Measurements from ENCODE around the gene SF3B1. TPM values are rescaled to one million over a fixed set of nuclear protein-coding genes. Genes with fewer than 3 reads are reported as not detected.
"Not testable (repeated sequence)": the region's sequence is repeated elsewhere in the genome, so short reads cannot be mapped to it uniquely, and the experiment has no call there.

The SF3B1 gene
- total RNA-seq, 1 experiment from 2014 or later = 156 TPM

- POLR2A ChIA-PET (ENCODE audit: unreplicated experiment) = no interaction called here
- BruUV-seq (replicated peaks) = no TSS peak
- Histone ChIP-seq H4K20me1 (ENCODE audit: insufficient read depth) (no peaks in the 10 kb centered on the region), H3K4me1 (replicated peaks; ENCODE audit: insufficient read depth) (no peaks in the 10 kb centered on the region; the same call in 1 of the 2 replicates), H3F3A (ENCODE audit: insufficient read depth, low read depth) (no peaks in the 10 kb centered on the region), H2AFZ (no peak overlapping the region), H3K79me2 (ENCODE audit: low read depth) (no peaks in the 10 kb centered on the region), H3K27me3 (ENCODE audit: insufficient read depth, low read depth) (no peaks in the 10 kb centered on the region), H3K4me2 (no peak overlapping the region), H3K9me2 (ENCODE audit: insufficient read depth) (no peaks in the 10 kb centered on the region), H3K9me3 (ENCODE audit: insufficient read depth, low read depth) (no peaks in the 10 kb centered on the region; the same call in 1 of the 2 replicates), H3K4me3 (no peak overlapping the region), H3K27ac (no peak overlapping the region), H3K36me3 (ENCODE audit: low read depth) (no peaks in the 10 kb centered on the region)
- DNase-seq = no peak
- intact Hi-C loops (cut with micrococcal nuclease; ENCODE audit: unreplicated experiment) = no loop called here
- CTCF ChIA-PET = no interaction called here
- no peak for TF ChIP-seq CTCF (conservative IDR thresholded peaks at IDR 0.05)
- no peak for TF ChIP-seq EZH2 (IDR thresholded peaks at IDR 0.05; ENCODE audit: low read depth)
These were observed 85.1 kb downstream of the SF3B1 start for GRCh38 chr2:197349699-197350098.

GRCh38 chr2:197348721-197349360 is 86.0 kb downstream of the SF3B1 start:
- Histone ChIP-seq H3K4me1 (replicated peaks; ENCODE audit: insufficient read depth) (no peaks in the 10 kb centered on the region; the same call in 1 of the 2 replicates), H3K27me3 (ENCODE audit: insufficient read depth, low read depth) (no peaks in the 10 kb centered on the region), H3K4me2 (no peak overlapping the region), H4K20me1 (ENCODE audit: insufficient read depth) (no peaks in the 10 kb centered on the region), H3K4me3 (no peak overlapping the region), H3K36me3 (ENCODE audit: low read depth) (no peaks in the 10 kb centered on the region), H3F3A (ENCODE audit: insufficient read depth, low read depth) (no peaks in the 10 kb centered on the region), H3K9me2 (ENCODE audit: insufficient read depth) (no peaks in the 10 kb centered on the region), H3K79me2 (ENCODE audit: low read depth) (no peaks in the 10 kb centered on the region), H3K27ac (no peak overlapping the region), H2AFZ (no peak overlapping the region), H3K9me3 (ENCODE audit: insufficient read depth, low read depth) (no peaks in the 10 kb centered on the region; the same call in 1 of the 2 replicates)
- ChIA-PET POLR2A (ENCODE audit: unreplicated experiment) (no interaction called here), CTCF (no interaction called here)
- DNase-seq = no peak
- intact Hi-C loops (cut with micrococcal nuclease; ENCODE audit: unreplicated experiment) = no loop called here
- BruUV-seq (replicated peaks) = no TSS peak
- no peak for TF ChIP-seq EZH2 (IDR thresholded peaks at IDR 0.05; ENCODE audit: low read depth)
- no peak for TF ChIP-seq CTCF (conservative IDR thresholded peaks at IDR 0.05)

- no peaks in the 10 kb centered on the region for H3K9me2 ChIP-seq (ENCODE audit: insufficient read depth)
- H2AFZ ChIP-seq = no peak overlapping the region
- BruUV-seq (replicated peaks) = no TSS peak
- no peaks in the 10 kb centered on the region for H3K27me3 ChIP-seq (ENCODE audit: insufficient read depth, low read depth)
- TF ChIP-seq CTCF (conservative IDR thresholded peaks at IDR 0.05) (no peak), EZH2 (IDR thresholded peaks at IDR 0.05; ENCODE audit: low read depth) (no peak)
- H3K36me3 ChIP-seq (ENCODE audit: low read depth) = no peaks in the 10 kb centered on the region
- H3K4me1 ChIP-seq (replicated peaks; ENCODE audit: insufficient read depth) = no peaks in the 10 kb centered on the region; the same call in 1 of the 2 replicates
- no peak overlapping the region for H3K27ac ChIP-seq
- POLR2A ChIA-PET (ENCODE audit: unreplicated experiment) = no interaction called here
- DNase-seq = no peak
- no peaks in the 10 kb centered on the region; the same call in 1 of the 2 replicates for H3K9me3 ChIP-seq (ENCODE audit: insufficient read depth, low read depth)
- H3F3A ChIP-seq (ENCODE audit: insufficient read depth, low read depth) = no peaks in the 10 kb centered on the region
- no peak overlapping the region for H3K4me2 ChIP-seq
- no peaks in the 10 kb centered on the region for H4K20me1 ChIP-seq (ENCODE audit: insufficient read depth)
- no peak overlapping the region for H3K4me3 ChIP-seq
- no peaks in the 10 kb centered on the region for H3K79me2 ChIP-seq (ENCODE audit: low read depth)
- CTCF ChIA-PET = no interaction called here
- intact Hi-C loops (cut with micrococcal nuclease; ENCODE audit: unreplicated experiment) = no loop called here
These were observed 88.9 kb downstream of the SF3B1 start for GRCh38 chr2:197345846-197346370.

- BruUV-seq (replicated peaks) = not testable (repeated sequence)
These were observed 90.9 kb downstream of the SF3B1 start for GRCh38 chr2:197343968-197344367.

More at GRCh38 chr2:197343968-197344367, 90.9 kb downstream of the SF3B1 start:
- H3K27me3 ChIP-seq (ENCODE audit: insufficient read depth, low read depth); H4K20me1 ChIP-seq (ENCODE audit: insufficient read depth); H3F3A ChIP-seq (ENCODE audit: insufficient read depth, low read depth); H3K4me3 ChIP-seq; DNase-seq; H3K36me3 ChIP-seq (ENCODE audit: low read depth); CTCF ChIA-PET; H3K4me2 ChIP-seq; H3K4me1 ChIP-seq (replicated peaks; ENCODE audit: insufficient read depth); H3K27ac ChIP-seq; intact Hi-C loops (cut with micrococcal nuclease; ENCODE audit: unreplicated experiment); H3K9me3 ChIP-seq (ENCODE audit: insufficient read depth, low read depth); H2AFZ ChIP-seq; H3K79me2 ChIP-seq (ENCODE audit: low read depth); POLR2A ChIA-PET (ENCODE audit: unreplicated experiment); H3K9me2 ChIP-seq (ENCODE audit: insufficient read depth): not testable (repeated sequence)
